Measurements from ENCODE around the gene SOX8.

Gene SOX8

DNA sequence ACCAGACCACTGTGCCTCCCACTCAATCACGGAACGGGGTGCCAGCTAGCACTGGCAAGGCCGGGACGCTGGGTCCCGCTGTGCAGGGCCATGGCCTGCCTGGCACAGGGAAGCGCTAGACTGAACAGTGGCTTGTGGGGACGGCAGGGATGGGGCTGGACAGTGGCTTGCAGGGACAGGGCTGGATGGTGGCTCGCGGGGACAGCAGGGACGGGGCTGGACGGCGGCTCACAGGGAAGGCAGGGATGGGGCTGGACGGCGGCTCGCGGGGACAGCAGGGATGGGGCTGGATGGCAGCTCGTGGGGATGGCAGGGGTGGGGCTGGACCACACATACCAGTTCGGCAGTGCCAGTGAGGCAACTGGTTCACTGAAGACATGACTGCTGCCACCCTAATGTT, 43.4 kb upstream of the SOX8 start:
- DNase-seq (ENCODE audit: low read depth) = no peak
- TF ChIP-seq, protein P1, sequence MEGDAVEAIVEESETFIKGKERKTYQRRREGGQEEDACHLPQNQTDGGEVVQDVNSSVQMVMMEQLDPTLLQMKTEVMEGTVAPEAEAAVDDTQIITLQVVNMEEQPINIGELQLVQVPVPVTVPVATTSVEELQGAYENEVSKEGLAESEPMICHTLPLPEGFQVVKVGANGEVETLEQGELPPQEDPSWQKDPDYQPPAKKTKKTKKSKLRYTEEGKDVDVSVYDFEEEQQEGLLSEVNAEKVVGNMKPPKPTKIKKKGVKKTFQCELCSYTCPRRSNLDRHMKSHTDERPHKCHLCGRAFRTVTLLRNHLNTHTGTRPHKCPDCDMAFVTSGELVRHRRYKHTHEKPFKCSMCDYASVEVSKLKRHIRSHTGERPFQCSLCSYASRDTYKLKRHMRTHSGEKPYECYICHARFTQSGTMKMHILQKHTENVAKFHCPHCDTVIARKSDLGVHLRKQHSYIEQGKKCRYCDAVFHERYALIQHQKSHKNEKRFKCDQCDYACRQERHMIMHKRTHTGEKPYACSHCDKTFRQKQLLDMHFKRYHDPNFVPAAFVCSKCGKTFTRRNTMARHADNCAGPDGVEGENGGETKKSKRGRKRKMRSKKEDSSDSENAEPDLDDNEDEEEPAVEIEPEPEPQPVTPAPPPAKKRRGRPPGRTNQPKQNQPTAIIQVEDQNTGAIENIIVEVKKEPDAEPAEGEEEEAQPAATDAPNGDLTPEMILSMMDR (IDR thresholded peaks at IDR 0.05; ENCODE audit: insufficient read depth, low read depth, low read length, missing control alignments) = no peak
- no peak overlapping the region for H3K4me3 ChIP-seq (ENCODE audit: low read length)

DNA sequence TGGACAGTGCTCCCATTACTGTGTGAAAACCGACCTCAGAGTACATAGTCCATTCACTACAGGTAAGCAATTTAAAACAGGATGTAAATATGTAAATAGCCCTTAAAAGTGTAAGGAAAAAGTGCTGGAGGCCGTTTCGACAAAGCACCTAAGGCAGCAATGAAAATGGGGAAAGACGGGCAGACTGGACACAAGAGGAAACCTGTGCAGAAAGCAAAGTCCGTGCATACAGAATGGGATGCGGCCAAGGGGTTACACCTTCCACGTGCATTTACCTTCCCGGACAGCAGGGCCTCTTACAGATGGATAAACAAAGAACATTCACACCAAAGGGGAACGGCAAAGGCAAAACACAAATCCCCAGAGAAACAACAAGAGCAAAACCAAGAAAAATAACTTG, 42.8 kb upstream of the SOX8 start:
- H3K4me3 ChIP-seq (ENCODE audit: low read length) = no peak overlapping the region
- DNase-seq (ENCODE audit: low read depth) = no peak
- TF ChIP-seq, protein P1 (IDR thresholded peaks at IDR 0.05; ENCODE audit: insufficient read depth, low read depth, low read length, missing control alignments) = no peak

DNA sequence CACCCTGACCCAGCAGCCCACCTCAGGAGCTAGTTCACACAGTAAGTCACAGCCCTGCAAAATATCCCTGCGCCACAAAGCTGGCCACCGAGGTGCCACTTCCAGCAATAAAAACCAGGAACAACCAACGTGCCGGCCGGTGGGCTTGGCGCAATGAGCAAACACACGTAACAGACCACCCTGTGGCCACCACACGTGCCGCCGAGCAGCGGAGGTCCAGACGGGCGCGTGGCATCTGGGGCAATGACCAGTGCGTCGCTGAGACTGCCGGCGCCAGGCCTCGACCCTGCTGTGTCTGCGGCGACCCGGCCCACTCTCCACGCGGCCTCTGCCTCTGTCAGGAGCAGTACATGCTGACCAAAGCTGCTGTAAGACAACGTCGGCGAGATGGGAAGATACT, 42.3 kb upstream of the SOX8 start:
- H3K4me3 ChIP-seq (ENCODE audit: low read length) = no peak overlapping the region
- TF ChIP-seq, protein P1 (IDR thresholded peaks at IDR 0.05; ENCODE audit: insufficient read depth, low read depth, low read length, missing control alignments) = no peak
- DNase-seq (ENCODE audit: low read depth) = no peak

DNA sequence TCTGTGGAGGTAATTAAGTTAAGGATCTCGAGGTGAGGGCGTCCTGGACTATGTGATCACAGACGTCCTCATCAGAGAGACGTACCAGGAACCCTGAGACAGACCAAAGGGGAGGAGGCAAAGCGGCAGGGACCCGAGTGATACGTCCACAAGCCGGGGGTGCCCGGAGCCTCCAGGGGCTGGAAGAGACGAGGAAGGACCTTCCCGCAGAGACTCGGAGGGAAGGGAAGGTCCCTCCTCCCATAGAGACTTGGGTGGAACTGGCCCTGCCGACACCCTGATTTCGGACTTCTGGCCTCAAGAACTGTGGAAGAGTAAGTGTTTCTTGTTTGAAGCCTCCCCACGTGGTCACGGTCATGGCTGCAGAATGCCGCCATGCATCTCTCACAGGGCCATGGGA, 41.6 kb upstream of the SOX8 start:
- H3K4me3 ChIP-seq (ENCODE audit: low read length) = no peak overlapping the region
- DNase-seq (ENCODE audit: low read depth) = no peak
- TF ChIP-seq, protein P1 (IDR thresholded peaks at IDR 0.05; ENCODE audit: insufficient read depth, low read depth, low read length, missing control alignments) = no peak

DNA sequence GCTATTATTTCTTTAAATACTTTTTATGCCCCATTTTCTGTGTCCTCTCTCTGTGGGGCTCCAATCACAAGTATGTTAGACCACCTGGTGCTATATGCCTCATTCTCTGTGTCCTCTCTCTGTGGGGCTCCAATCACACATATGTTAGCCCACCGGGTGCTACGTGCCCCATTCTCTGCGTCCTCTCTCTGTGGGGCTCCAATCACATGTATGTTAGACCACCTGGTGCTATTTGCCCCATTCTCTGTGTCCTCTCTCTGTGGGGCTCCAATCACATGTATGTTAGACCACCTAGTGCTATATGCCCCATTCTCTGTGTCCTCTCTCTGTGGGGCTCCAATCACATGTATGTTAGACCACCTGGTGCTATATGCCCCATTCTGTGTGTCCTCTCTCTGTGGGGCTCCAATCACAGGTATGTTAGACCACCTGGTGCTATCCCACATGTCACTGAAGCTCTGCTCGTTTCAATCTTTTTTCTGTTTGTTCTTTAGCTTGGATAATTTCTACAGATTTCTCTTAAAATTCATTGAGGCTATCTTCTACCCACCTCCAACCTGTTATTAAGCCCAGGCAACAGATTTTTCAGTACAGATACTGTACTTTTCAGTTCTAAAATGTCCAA, 39.0 kb upstream of the SOX8 start:
- TF ChIP-seq, protein P1 (IDR thresholded peaks at IDR 0.05; ENCODE audit: insufficient read depth, low read depth, low read length, missing control alignments) = no peak
- DNase-seq (ENCODE audit: low read depth) = no peak
- H3K4me3 ChIP-seq (ENCODE audit: low read length) = no peak overlapping the region

DNA sequence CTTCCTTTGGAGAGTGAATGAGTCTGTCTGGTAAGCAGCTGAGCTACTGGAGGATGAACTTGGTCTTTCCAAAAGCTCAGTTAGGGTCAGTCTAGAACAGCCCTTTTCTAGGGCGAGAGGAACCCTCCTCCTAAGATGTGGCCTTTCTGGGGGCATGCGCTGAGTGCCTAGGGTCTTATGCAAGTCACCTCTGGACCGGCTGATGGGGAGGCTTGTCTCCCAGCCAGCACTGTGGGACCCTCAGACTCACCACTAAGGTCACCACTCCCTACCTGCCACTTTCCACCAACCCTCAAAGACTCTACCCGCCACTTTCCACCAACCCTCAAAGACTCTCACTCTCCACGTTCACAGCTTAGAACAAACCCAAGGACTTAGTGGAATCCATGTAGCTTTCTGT, 37.6 kb upstream of the SOX8 start:
- TF ChIP-seq, protein P1 (IDR thresholded peaks at IDR 0.05; ENCODE audit: insufficient read depth, low read depth, low read length, missing control alignments) = no peak
- no peak for DNase-seq (ENCODE audit: low read depth)
- no peak overlapping the region for H3K4me3 ChIP-seq (ENCODE audit: low read length)
